Measurements from ENCODE around the gene SORT1. TPM values are rescaled to one million over a fixed set of nuclear protein-coding genes. Genes with fewer than 3 reads are reported as not detected.

The SORT1 gene
- total RNA-seq, 1 donor from 2014 or later, result 183 TPM

GRCh38 chr1:109347511-109347910 lies 50.2 kb downstream of the SORT1 start:
- H3K27me3 ChIP-seq, result no peaks in the 10 kb centered on the region
- no peak overlapping the region for H3K27ac ChIP-seq
- H3K4me1 ChIP-seq, result peaks cover 15% of the 10 kb centered on the region
- H3K36me3 ChIP-seq, result peaks cover 84% of the 10 kb centered on the region
- DNase-seq, result peak; percentile 66
- intact Hi-C loops (cut with DNase I), result no loop called here
- H3K9me3 ChIP-seq, result no peaks in the 10 kb centered on the region
- H3K4me3 ChIP-seq, result no peak overlapping the region
- ATAC-seq, result peak; percentile 59
- TF ChIP-seq CTCF (IDR thresholded peaks at IDR 0.05), result no peak

GRCh38 chr1:109341944-109342930 lies 55.5 kb downstream of the SORT1 start:
- intact Hi-C loops (cut with DNase I), result no loop called here
- Histone ChIP-seq H3K27ac (no peak overlapping the region), H3K4me1 (peaks cover 11% of the 10 kb centered on the region), H3K36me3 (peaks cover 98% of the 10 kb centered on the region), H3K4me3 (no peak overlapping the region), H3K27me3 (no peaks in the 10 kb centered on the region), H3K9me3 (no peaks in the 10 kb centered on the region)
- no peak for DNase-seq
- no peak for ATAC-seq
- TF ChIP-seq CTCF (IDR thresholded peaks at IDR 0.05), result no peak

GRCh38 chr1:109338608-109339007 lies 59.1 kb downstream of the SORT1 start:
- no peaks in the 10 kb centered on the region for H3K27me3 ChIP-seq
- H3K4me1 ChIP-seq, result peaks cover 11% of the 10 kb centered on the region
- no peak overlapping the region for H3K4me3 ChIP-seq
- H3K9me3 ChIP-seq, result no peaks in the 10 kb centered on the region
- peaks cover 97% of the 10 kb centered on the region for H3K36me3 ChIP-seq
- DNase-seq (no peak), ATAC-seq (no peak)
- H3K27ac ChIP-seq, result no peak overlapping the region
- TF ChIP-seq CTCF (IDR thresholded peaks at IDR 0.05), result no peak
- intact Hi-C loops (cut with DNase I), result no loop called here

GRCh38 chr1:109338091-109338490 lies 59.6 kb downstream of the SORT1 start:
- Histone ChIP-seq H3K36me3 (peaks cover 97% of the 10 kb centered on the region), H3K4me1 (peaks cover 11% of the 10 kb centered on the region), H3K4me3 (no peak overlapping the region), H3K27me3 (no peaks in the 10 kb centered on the region), H3K9me3 (no peaks in the 10 kb centered on the region), H3K27ac (no peak overlapping the region)
- no peak for TF ChIP-seq CTCF (IDR thresholded peaks at IDR 0.05)
- intact Hi-C loops (cut with DNase I), result no loop called here
- ATAC-seq (no peak), DNase-seq (no peak)

- Histone ChIP-seq H3K9me3 (peaks cover 10% of the 10 kb centered on the region), H3K27me3 (no peaks in the 10 kb centered on the region), H3K36me3 (peaks cover 83% of the 10 kb centered on the region), H3K4me1 (no peaks in the 10 kb centered on the region), H3K4me3 (no peak overlapping the region), H3K27ac (no peak overlapping the region)
- ATAC-seq, result no peak
- no peak for TF ChIP-seq CTCF (IDR thresholded peaks at IDR 0.05)
- intact Hi-C loops (cut with DNase I), result no loop called here
- DNase-seq, result no peak
Measured at GRCh38 chr1:109335091-109335490, 62.6 kb downstream of the SORT1 start.

All from upper lobe of right lung (tissue), 1 donor.